ENCODE results near the gene GLI3.

The GLI3 gene

DNA sequence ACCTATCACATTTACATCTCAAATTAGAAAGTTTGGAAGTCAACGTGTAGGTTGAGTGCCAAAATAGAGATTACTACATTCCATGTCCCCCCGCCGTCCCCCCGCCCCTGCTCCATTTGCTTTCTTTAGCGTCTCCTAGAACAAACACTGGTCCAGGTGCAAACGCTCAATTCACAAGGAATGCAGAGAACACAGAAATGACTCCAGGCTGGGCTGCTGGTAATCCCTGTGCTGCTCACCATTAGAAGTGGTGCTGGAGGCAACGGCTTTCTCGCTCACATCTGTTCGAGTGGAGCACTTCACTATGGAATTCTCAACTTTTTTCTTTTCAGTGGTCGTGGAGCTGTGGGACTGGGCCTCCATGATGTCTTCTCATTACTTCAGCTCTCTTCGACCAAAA is 14.1 kb downstream of the GLI3 start:
- TF ChIP-seq EZH2 (IDR thresholded peaks at IDR 0.05; ENCODE audit: borderline replicate concordance, low read depth, low read length, severe bottlenecking), result no peak
- TF ChIP-seq, protein P1, sequence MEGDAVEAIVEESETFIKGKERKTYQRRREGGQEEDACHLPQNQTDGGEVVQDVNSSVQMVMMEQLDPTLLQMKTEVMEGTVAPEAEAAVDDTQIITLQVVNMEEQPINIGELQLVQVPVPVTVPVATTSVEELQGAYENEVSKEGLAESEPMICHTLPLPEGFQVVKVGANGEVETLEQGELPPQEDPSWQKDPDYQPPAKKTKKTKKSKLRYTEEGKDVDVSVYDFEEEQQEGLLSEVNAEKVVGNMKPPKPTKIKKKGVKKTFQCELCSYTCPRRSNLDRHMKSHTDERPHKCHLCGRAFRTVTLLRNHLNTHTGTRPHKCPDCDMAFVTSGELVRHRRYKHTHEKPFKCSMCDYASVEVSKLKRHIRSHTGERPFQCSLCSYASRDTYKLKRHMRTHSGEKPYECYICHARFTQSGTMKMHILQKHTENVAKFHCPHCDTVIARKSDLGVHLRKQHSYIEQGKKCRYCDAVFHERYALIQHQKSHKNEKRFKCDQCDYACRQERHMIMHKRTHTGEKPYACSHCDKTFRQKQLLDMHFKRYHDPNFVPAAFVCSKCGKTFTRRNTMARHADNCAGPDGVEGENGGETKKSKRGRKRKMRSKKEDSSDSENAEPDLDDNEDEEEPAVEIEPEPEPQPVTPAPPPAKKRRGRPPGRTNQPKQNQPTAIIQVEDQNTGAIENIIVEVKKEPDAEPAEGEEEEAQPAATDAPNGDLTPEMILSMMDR (IDR thresholded peaks at IDR 0.05; ENCODE audit: borderline replicate concordance, extremely low read depth, low read length, poor library complexity, severe bottlenecking), result no peak
- no peak overlapping the region for H2AFZ ChIP-seq (ENCODE audit: low read depth, low read length)
- H3K36me3 ChIP-seq (ENCODE audit: insufficient read depth, low read length), result peaks cover 24% of the 10 kb centered on the region
- H3K4me1 ChIP-seq (ENCODE audit: insufficient read depth, low read length), result no peaks in the 10 kb centered on the region
- H3K9me3 ChIP-seq (ENCODE audit: insufficient read depth, low read length, severe bottlenecking), result no peaks in the 10 kb centered on the region
- H4K20me1 ChIP-seq (ENCODE audit: insufficient read depth, low read length), result peaks cover 9% of the 10 kb centered on the region; the same call in 1 of the 2 replicates
- H3K27ac ChIP-seq (ENCODE audit: low read length), result no peak overlapping the region
- H3K79me2 ChIP-seq (ENCODE audit: insufficient read depth, low read length), result peaks cover 3% of the 10 kb centered on the region; the same call in 1 of the 2 replicates
- H3K27me3 ChIP-seq (ENCODE audit: insufficient read depth, low read length, poor library complexity), result no peaks in the 10 kb centered on the region
- no peak overlapping the region for H3K9ac ChIP-seq (ENCODE audit: low read depth, low read length)
- no peak overlapping the region for H3K4me3 ChIP-seq (ENCODE audit: low read depth in 1 of 2, low read length in 2 of 2)
- no peak for ATAC-seq (ENCODE audit: insufficient read depth, low read depth)
- no peak for DNase-seq
- H3K4me2 ChIP-seq (ENCODE audit: insufficient read depth, low read length), result no peak overlapping the region

DNA sequence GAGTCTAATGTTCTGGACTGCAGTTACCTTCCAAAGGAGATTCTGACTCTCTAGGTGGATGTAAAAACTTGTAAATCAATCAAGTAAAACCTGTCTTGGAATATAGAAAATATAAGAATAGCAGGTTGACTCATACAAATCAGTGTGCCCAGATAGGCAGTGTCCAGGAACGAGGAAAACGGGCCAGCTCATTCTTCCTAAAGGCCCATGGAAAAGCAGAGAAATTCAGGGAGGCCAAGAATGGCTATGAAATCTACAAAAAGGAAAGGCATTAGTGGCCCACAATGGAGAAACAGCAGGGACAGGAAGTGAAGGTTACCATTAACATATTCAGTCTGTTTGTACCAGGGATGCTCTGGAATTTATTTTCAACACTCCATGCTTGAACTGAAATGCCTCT is 14.9 kb downstream of the GLI3 start:
- Histone ChIP-seq H4K20me1 (ENCODE audit: insufficient read depth, low read length) (peaks cover 5% of the 10 kb centered on the region; the same call in 1 of the 2 replicates), H3K27me3 (ENCODE audit: insufficient read depth, low read length, poor library complexity) (no peaks in the 10 kb centered on the region), H3K4me2 (ENCODE audit: insufficient read depth, low read length) (no peak overlapping the region), H3K9me3 (ENCODE audit: insufficient read depth, low read length, severe bottlenecking) (no peaks in the 10 kb centered on the region), H3K4me3 (ENCODE audit: low read depth in 1 of 2, low read length in 2 of 2) (no peak overlapping the region), H3K9ac (ENCODE audit: low read depth, low read length) (no peak overlapping the region), H3K36me3 (ENCODE audit: insufficient read depth, low read length) (peaks cover 28% of the 10 kb centered on the region), H3K4me1 (ENCODE audit: insufficient read depth, low read length) (no peaks in the 10 kb centered on the region), H2AFZ (ENCODE audit: low read depth, low read length) (no peak overlapping the region), H3K79me2 (ENCODE audit: insufficient read depth, low read length) (peaks cover 5% of the 10 kb centered on the region; the same call in 1 of the 2 replicates), H3K27ac (ENCODE audit: low read length) (no peak overlapping the region; the same call in 1 of the 2 replicates)
- TF ChIP-seq EZH2 (IDR thresholded peaks at IDR 0.05; ENCODE audit: borderline replicate concordance, low read depth, low read length, severe bottlenecking), result no peak
- TF ChIP-seq, protein P1 (IDR thresholded peaks at IDR 0.05; ENCODE audit: borderline replicate concordance, extremely low read depth, low read length, poor library complexity, severe bottlenecking), result no peak
- no peak for ATAC-seq (ENCODE audit: insufficient read depth, low read depth)
- no peak for DNase-seq

DNA sequence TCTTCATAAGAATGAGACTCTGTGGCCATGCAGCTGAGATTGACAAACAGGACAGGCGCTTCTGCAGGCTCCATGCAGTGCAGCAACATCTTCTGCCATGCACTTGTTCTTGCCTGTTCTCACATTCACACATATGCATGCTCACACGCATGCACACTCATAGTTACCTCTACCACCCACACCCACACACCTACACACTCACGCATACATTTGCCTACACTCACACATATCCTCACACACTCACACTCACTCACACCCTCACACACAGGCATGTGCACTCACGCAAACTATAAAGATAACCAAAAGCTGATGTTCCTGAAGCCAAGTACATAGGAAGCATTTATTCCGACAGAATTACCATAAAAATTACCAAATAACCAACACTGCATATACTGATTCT is 15.7 kb downstream of the GLI3 start:
- no peak overlapping the region for H2AFZ ChIP-seq (ENCODE audit: low read depth, low read length)
- H4K20me1 ChIP-seq (ENCODE audit: insufficient read depth, low read length), result peaks cover 5% of the 10 kb centered on the region; the same call in 1 of the 2 replicates
- no peak overlapping the region for H3K9ac ChIP-seq (ENCODE audit: low read depth, low read length)
- DNase-seq (no peak), ATAC-seq (ENCODE audit: insufficient read depth, low read depth) (no peak)
- H3K4me2 ChIP-seq (ENCODE audit: insufficient read depth, low read length), result no peak overlapping the region
- H3K27me3 ChIP-seq (ENCODE audit: insufficient read depth, low read length, poor library complexity), result no peaks in the 10 kb centered on the region
- H3K79me2 ChIP-seq (ENCODE audit: insufficient read depth, low read length), result peaks cover 5% of the 10 kb centered on the region; the same call in 1 of the 2 replicates
- no peak overlapping the region for H3K4me3 ChIP-seq (ENCODE audit: low read depth in 1 of 2, low read length in 2 of 2)
- H3K9me3 ChIP-seq (ENCODE audit: insufficient read depth, low read length, severe bottlenecking), result no peaks in the 10 kb centered on the region
- TF ChIP-seq EZH2 (IDR thresholded peaks at IDR 0.05; ENCODE audit: borderline replicate concordance, low read depth, low read length, severe bottlenecking), result no peak
- TF ChIP-seq, protein P1 (IDR thresholded peaks at IDR 0.05; ENCODE audit: borderline replicate concordance, extremely low read depth, low read length, poor library complexity, severe bottlenecking), result no peak
- H3K27ac ChIP-seq (ENCODE audit: low read length), result no peak overlapping the region
- H3K4me1 ChIP-seq (ENCODE audit: insufficient read depth, low read length), result no peaks in the 10 kb centered on the region
- H3K36me3 ChIP-seq (ENCODE audit: insufficient read depth, low read length), result peaks cover 28% of the 10 kb centered on the region

All from DND-41 (cell line).